GM06990 (cell line): ENCODE results near the gene PRKD1.

Experiments used
- DNase-seq: peaks from one replicate; pipeline ENCODE4 v3.0.0-alpha.2; 2011; ENCODE audit not compliant: insufficient read length; ENCODE audit errors: extremely low read depth
- H3K27me3 ChIP-seq: replicated peaks from 2 replicates; pipeline ENCODE4 v1.6.0; 2011; ENCODE audit warnings: low read length; ENCODE audit not compliant: control insufficient read depth, insufficient read depth
- H3K36me3 ChIP-seq: 2 replicates; pipeline ENCODE4 v1.5.1; 2011; ENCODE audit warnings: low read length; ENCODE audit not compliant: control insufficient read depth, insufficient read depth
- H3K4me3 ChIP-seq: replicated peaks from 2 replicates; pipeline ENCODE4 v1.5.1; 2011; ENCODE audit warnings: low read depth, mild to moderate bottlenecking, control low read depth, low read length
- CTCF ChIP-seq: IDR thresholded peaks from 2 replicates; pipeline ENCODE4 v1.5.1; 2011; ENCODE audit warnings: low read length, control low read depth, mild to moderate bottlenecking, inconsistent platforms; ENCODE audit not compliant: insufficient read depth, poor library complexity, severe bottlenecking

Gene PRKD1

DNA sequence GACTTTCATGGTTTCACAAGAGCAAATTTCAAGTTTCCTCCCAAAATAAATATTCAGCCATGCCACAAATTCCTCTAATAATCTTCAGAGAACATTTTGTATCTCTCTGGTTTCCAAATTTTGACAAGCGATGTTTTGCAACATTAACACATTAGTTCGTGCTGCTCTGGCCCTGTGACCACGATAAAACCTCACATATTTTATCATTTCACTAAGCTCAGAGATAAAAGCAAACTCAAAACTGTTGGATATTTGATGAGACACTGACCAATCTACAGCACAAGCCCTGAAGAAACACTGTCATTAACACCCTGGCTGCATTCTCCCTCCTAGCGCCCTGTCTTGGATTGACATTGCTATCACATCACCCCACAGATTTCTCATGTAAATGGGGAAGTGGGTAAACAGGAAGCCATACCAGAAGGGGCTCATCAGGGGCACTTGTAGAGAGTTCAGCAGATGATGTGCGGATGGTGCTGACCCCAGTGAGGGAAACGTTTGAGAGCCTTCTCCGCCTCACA lies 264.3 kb downstream of the PRKD1 start:
- TF ChIP-seq CTCF = no peak
- DNase-seq = no peak
- Histone ChIP-seq H3K36me3 (no peaks in the 10 kb centered on the region), H3K4me3 (no peak overlapping the region), H3K27me3 (no peaks in the 10 kb centered on the region)

- H3K4me3 ChIP-seq = no peak overlapping the region
These were observed 272.6 kb downstream of the PRKD1 start for GRCh38 chr14:29654901-29655550.

GRCh38 chr14:29653303-29653702 lies 274.3 kb downstream of the PRKD1 start:
- Histone ChIP-seq H3K27me3 (no peaks in the 10 kb centered on the region), H3K36me3 (no peaks in the 10 kb centered on the region), H3K4me3 (no peak overlapping the region)
- no peak for TF ChIP-seq CTCF
- DNase-seq = no peak

More at GRCh38 chr14:29654901-29655550, 272.6 kb downstream of the PRKD1 start:
- DNase-seq = no peak
- Histone ChIP-seq H3K27me3 (no peaks in the 10 kb centered on the region), H3K36me3 (no peaks in the 10 kb centered on the region)
- TF ChIP-seq CTCF = no peak

DNA sequence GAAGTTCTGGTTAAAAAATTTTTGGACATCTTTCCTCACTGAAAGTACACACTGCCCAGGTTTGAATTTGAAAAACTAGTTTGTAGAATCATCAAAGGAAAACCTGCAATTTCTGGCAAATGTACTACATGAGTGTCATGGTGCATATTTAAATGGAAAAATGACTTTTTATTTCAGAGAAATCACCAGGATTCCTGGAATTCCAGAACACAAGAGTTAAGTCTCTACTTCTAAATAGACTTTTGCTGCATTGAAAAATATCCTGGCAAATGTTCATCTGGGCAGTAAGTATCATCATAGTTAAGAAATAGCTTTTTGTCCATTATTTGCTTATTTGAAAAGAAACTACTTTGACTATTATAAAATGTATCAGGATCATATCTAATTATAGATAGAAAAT lies 275.1 kb downstream of the PRKD1 start:
- no peak for DNase-seq
- H3K27me3 ChIP-seq = no peaks in the 10 kb centered on the region
- H3K36me3 ChIP-seq = no peaks in the 10 kb centered on the region
- no peak for TF ChIP-seq CTCF
- H3K4me3 ChIP-seq = no peak overlapping the region

- H3K4me3 ChIP-seq = no peak overlapping the region
- no peaks in the 10 kb centered on the region for H3K36me3 ChIP-seq
- DNase-seq = no peak
- TF ChIP-seq CTCF = no peak
- H3K27me3 ChIP-seq = no peaks in the 10 kb centered on the region
These were observed 276.9 kb downstream of the PRKD1 start for GRCh38 chr14:29650554-29651269.
